ENCODE measurements around the gene FIBCD1.
"Not testable (repeated sequence)": the region's sequence is repeated elsewhere in the genome, so short reads cannot be mapped to it uniquely, and the experiment has no call there.

Gene FIBCD1

GRCh38 chr9:130921989-130922892 lies 16.8 kb downstream of the FIBCD1 start:
- no peak for DNase-seq (ENCODE audit: low spot score)

- no peak for DNase-seq (ENCODE audit: low spot score)
Measured at GRCh38 chr9:130921300-130921988, 17.6 kb downstream of the FIBCD1 start.

GRCh38 chr9:130920762-130921299 lies 18.2 kb downstream of the FIBCD1 start:
- DNase-seq (ENCODE audit: low spot score) = no peak

GRCh38 chr9:130920233-130920632 lies 18.8 kb downstream of the FIBCD1 start:
- DNase-seq (ENCODE audit: low spot score) = no peak

- DNase-seq (ENCODE audit: low spot score) = no peak
Measured at GRCh38 chr9:130919559-130920145, 19.4 kb downstream of the FIBCD1 start.

- no peak for DNase-seq (ENCODE audit: low spot score)
Measured at GRCh38 chr9:130918826-130919558, 20.1 kb downstream of the FIBCD1 start.

GRCh38 chr9:130918101-130918825 lies 20.8 kb downstream of the FIBCD1 start:
- DNase-seq (ENCODE audit: low spot score) = no peak

GRCh38 chr9:130917168-130917960 lies 21.7 kb downstream of the FIBCD1 start:
- no peak for DNase-seq (ENCODE audit: low spot score)

- no peak for DNase-seq (ENCODE audit: low spot score)
Measured at GRCh38 chr9:130915096-130915447, 24.0 kb downstream of the FIBCD1 start.

GRCh38 chr9:130914417-130915095 lies 24.5 kb downstream of the FIBCD1 start:
- DNase-seq (ENCODE audit: low spot score) = no peak

- no peak for DNase-seq (ENCODE audit: low spot score)
Measured at GRCh38 chr9:130913599-130914416, 25.2 kb downstream of the FIBCD1 start.

GRCh38 chr9:130912932-130913598 lies 26.0 kb downstream of the FIBCD1 start:
- DNase-seq (ENCODE audit: low spot score) = no peak

- DNase-seq (ENCODE audit: low spot score) = no peak
Measured at GRCh38 chr9:130911254-130912049, 27.6 kb downstream of the FIBCD1 start.

GRCh38 chr9:130910670-130911069 lies 28.4 kb downstream of the FIBCD1 start:
- not testable (repeated sequence) for DNase-seq (ENCODE audit: low spot score)

GRCh38 chr9:130910041-130910440 lies 29.0 kb downstream of the FIBCD1 start:
- DNase-seq (ENCODE audit: low spot score) = not testable (repeated sequence)

GRCh38 chr9:130908878-130909355 lies 30.1 kb downstream of the FIBCD1 start:
- no peak for DNase-seq (ENCODE audit: low spot score)

GRCh38 chr9:130908146-130908877 lies 30.7 kb downstream of the FIBCD1 start:
- no peak for DNase-seq (ENCODE audit: low spot score)
